ENCODE data around the gene MYH4. TPM values are rescaled to one million over a fixed set of nuclear protein-coding genes. Genes with fewer than 3 reads are reported as not detected.

Gene MYH4
- total and polyA plus RNA-seq, 7 donors: 0.06 to 0.54 (median 0.24) TPM; not detected in 1

DNA sequence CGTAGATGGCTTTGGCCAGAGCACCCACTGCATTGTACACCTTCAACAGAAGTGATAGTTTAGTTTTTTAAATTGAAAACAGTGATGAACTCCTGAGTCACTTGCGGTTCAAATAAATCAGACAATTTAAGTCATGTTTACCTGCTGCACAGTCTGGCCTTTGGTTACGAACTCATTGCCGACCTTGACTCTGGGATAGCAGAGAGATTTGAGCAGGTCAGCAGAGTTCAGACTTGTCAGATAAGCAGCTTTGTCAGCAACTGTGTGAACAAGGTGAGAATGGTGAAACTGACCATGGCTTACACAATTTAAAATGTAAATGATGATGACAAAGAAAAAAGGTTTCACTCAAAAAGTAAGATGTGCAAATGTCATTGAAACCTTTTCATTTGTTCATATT is 9.3 kb downstream of the MYH4 start:
- no peak overlapping the region for H3K4me3 ChIP-seq
- no peaks in the 10 kb centered on the region for H3K9me3 ChIP-seq
- 82 to 88% (median 87%) methylated on average over 4 of the region's 4 CpGs for WGBS, 3 donors
- TF ChIP-seq, protein P1, sequence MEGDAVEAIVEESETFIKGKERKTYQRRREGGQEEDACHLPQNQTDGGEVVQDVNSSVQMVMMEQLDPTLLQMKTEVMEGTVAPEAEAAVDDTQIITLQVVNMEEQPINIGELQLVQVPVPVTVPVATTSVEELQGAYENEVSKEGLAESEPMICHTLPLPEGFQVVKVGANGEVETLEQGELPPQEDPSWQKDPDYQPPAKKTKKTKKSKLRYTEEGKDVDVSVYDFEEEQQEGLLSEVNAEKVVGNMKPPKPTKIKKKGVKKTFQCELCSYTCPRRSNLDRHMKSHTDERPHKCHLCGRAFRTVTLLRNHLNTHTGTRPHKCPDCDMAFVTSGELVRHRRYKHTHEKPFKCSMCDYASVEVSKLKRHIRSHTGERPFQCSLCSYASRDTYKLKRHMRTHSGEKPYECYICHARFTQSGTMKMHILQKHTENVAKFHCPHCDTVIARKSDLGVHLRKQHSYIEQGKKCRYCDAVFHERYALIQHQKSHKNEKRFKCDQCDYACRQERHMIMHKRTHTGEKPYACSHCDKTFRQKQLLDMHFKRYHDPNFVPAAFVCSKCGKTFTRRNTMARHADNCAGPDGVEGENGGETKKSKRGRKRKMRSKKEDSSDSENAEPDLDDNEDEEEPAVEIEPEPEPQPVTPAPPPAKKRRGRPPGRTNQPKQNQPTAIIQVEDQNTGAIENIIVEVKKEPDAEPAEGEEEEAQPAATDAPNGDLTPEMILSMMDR (IDR thresholded peaks at IDR 0.05): no peak
- H3K36me3 ChIP-seq (ENCODE audit: insufficient read depth in 1 of 2, low read depth in 1 of 2): no peaks in the 10 kb centered on the region
- no peak for ATAC-seq
- intact Hi-C loops (cut with DNase I): no loop called here
- H3K27ac ChIP-seq: no peak overlapping the region
- no peaks in the 10 kb centered on the region for H3K4me1 ChIP-seq
- no peak for DNase-seq
- H3K27me3 ChIP-seq (ENCODE audit: insufficient read depth in 3 of 3, low read length in 2 of 3): no peaks in the 10 kb centered on the region

DNA sequence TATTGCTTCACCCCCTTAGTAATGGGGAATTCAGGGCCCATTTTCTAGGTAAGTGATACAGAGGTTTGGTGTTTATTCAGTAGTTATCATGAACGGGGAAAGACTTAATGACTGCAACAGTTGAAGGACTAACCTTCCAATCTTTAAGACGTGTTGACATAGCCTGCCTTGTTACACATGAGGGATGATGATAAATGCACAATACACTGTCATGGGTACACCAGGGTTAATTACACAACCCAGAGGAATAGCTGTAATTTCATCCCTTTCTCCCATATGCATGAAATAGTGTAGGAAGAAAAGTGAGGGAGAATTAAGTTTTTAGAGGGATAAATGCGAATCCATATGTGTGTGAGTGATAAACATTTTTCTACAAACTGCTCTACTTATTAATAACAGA is 10.7 kb downstream of the MYH4 start:
- 72 to 81% (median 74%) methylated on average over 3 of the region's 3 CpGs for WGBS, 3 donors
- TF ChIP-seq, protein P1 (IDR thresholded peaks at IDR 0.05): no peak
- DNase-seq: no peak
- H3K4me1 ChIP-seq: no peaks in the 10 kb centered on the region
- ATAC-seq: no peak
- no peaks in the 10 kb centered on the region for H3K27me3 ChIP-seq (ENCODE audit: insufficient read depth in 3 of 3, low read length in 2 of 3)
- intact Hi-C loops (cut with DNase I): no loop called here
- H3K9me3 ChIP-seq: no peaks in the 10 kb centered on the region
- H3K4me3 ChIP-seq: no peak overlapping the region
- no peak overlapping the region for H3K27ac ChIP-seq
- no peaks in the 10 kb centered on the region for H3K36me3 ChIP-seq (ENCODE audit: insufficient read depth in 1 of 2, low read depth in 1 of 2)

DNA sequence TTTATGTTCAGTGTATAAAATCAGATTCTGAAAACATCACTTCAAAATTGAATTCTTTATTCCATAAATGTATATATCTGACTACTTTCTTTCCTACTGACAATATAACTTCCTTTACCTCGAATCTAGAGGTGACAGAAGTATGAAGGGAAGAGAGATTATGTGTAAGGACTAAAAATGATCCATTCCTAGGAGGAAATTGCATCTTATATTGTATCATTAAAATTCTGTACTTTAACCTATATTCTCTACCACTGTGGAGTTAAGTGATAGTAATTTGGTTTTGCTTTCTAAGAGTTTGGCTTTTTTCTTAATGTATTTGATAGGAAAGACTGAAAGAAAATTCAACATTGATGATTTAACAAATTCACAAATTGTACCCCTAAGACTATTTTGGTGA is 11.4 kb downstream of the MYH4 start:
- TF ChIP-seq, protein P1 (IDR thresholded peaks at IDR 0.05): no peak
- no peak overlapping the region for H3K4me3 ChIP-seq
- WGBS, 3 donors: 50 to 69% (median 58%) methylated on average over 1 of the region's 1 CpG
- H3K27me3 ChIP-seq (ENCODE audit: insufficient read depth in 3 of 3, low read length in 2 of 3): no peaks in the 10 kb centered on the region
- ATAC-seq (no peak), DNase-seq (no peak)
- intact Hi-C loops (cut with DNase I): no loop called here
- H3K36me3 ChIP-seq (ENCODE audit: insufficient read depth in 1 of 2, low read depth in 1 of 2): no peaks in the 10 kb centered on the region
- no peaks in the 10 kb centered on the region for H3K9me3 ChIP-seq
- H3K4me1 ChIP-seq: no peaks in the 10 kb centered on the region
- H3K27ac ChIP-seq: no peak overlapping the region

DNA sequence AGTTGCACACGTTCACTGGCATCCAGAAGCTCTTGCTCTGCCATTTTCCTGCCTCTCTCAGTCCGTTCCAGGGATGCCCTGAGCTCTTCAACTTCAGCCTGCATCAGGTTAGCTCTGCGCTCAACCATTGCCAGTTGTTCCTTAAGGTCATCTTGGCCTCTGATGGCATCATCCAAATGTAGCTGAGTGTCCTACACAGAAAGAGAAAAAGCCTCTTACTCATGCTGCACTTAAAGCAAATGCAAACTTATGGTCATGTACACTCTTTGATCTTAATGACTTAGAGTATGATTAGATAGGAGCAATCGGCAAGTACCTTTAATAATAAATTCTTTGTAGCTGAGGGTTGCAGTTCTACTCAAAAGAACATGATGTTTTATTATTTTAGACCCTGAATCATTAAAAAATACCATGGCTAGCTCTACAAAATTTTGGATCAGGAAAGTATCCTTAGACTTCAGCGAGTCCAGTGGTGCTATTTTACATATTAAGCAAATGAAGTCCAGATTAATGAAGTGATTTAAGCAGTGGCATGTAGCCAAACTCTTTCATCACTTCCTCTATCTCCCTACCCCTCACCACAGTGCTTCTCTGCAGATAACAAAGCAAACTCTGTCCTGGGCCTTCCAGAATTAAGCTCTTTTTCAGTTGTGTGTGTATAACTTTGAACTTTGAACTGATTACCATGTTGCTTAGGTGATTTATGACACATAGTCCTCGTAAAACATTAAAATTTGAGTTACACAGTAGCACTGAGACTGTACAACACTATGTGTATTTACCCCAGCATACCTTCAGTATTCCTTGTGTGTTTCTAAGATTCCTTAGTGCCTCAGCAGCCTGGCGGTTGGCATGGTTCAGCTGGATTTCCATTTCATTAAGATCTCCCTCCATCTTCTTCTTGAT is 22.1 kb downstream of the MYH4 start:
- no peaks in the 10 kb centered on the region for H3K27me3 ChIP-seq (ENCODE audit: insufficient read depth in 3 of 3, low read length in 2 of 3)
- WGBS, 3 donors: 81 to 87% (median 85%) methylated on average over 7 of the region's 7 CpGs
- H3K9me3 ChIP-seq: no peaks in the 10 kb centered on the region
- H3K4me3 ChIP-seq: no peak overlapping the region
- no peak overlapping the region for H3K27ac ChIP-seq
- no peaks in the 10 kb centered on the region for H3K4me1 ChIP-seq
- intact Hi-C loops (cut with DNase I): no loop called here
- H3K36me3 ChIP-seq (ENCODE audit: insufficient read depth in 1 of 2, low read depth in 1 of 2): no peaks in the 10 kb centered on the region
- no peak for ATAC-seq
- TF ChIP-seq, protein P1 (IDR thresholded peaks at IDR 0.05): no peak
- DNase-seq: no peak

Measured in psoas muscle (tissue), 8 donors.